SU-DHL-6 (cell line): ENCODE measurements around the gene MAP2K3.

Source experiments
- CTCF ChIP-seq: fragments of 200-600 bp; sonication (generic); IDR thresholded peaks from one replicate; pipeline ENCODE4 v1.5.1; 2017; ENCODE audit warnings: antibody characterized with exemption, mild to moderate bottlenecking, low read length, moderate library complexity; ENCODE audit not compliant: insufficient read depth, poor library complexity, severe bottlenecking
- EZH2phosphoT487 ChIP-seq: fragments of 200-600 bp; sonication (generic), shearing (Covaris generic); conservative IDR thresholded peaks from 2 replicates; pipeline ENCODE4 v1.6.1; 2018; ENCODE audit warnings: mild to moderate bottlenecking, antibody characterized with exemption, low read length, moderate library complexity, mixed read lengths

GRCh38 chr17:21298056-21298982, 13.8 kb downstream of the MAP2K3 start:
- TF ChIP-seq CTCF = no peak
- TF ChIP-seq EZH2phosphoT487 = no peak
